SW 1271 (cell line): ENCODE measurements around the gene SLU7.

ENCODE experiments used
- DNase-seq, 2 experiments: peaks; one replicate each; lab custom pipeline; 2025; lab: John Stamatoyannopoulos, UW

SLU7 gene

GRCh38 chr5:160418561-160419457 lies at the start of gene SLU7:
SLU7 (minus strand) TSS chr5:160419081; CDS start chr5:160415294, 3,787 bp downstream.
- peak; percentile 86 to 96 for DNase-seq

GRCh38 chr5:160468363-160468975 lies 49.6 kb upstream of the SLU7 start:
- no peak for DNase-seq

- DNase-seq = peak in 1 of 2 experiments; percentile 61
Measured at GRCh38 chr5:160467555-160468362, 48.9 kb upstream of the SLU7 start.

- DNase-seq = no peak
Measured at GRCh38 chr5:160466889-160467554, 48.1 kb upstream of the SLU7 start.

- DNase-seq = no peak
Measured at GRCh38 chr5:160466116-160466515, 47.2 kb upstream of the SLU7 start.

GRCh38 chr5:160464466-160464797 lies 45.6 kb upstream of the SLU7 start:
- no peak for DNase-seq

- DNase-seq = peak; percentile 58 to 78
Measured at GRCh38 chr5:160463740-160464465, 45.0 kb upstream of the SLU7 start.

GRCh38 chr5:160463227-160463626 lies 44.3 kb upstream of the SLU7 start:
- DNase-seq = no peak

GRCh38 chr5:160462167-160462566 lies 43.3 kb upstream of the SLU7 start:
- DNase-seq = no peak

GRCh38 chr5:160461378-160461777 lies 42.5 kb upstream of the SLU7 start:
- DNase-seq = no peak

GRCh38 chr5:160460377-160461049 lies 41.6 kb upstream of the SLU7 start:
- peak in 1 of 2 experiments; percentile 21 for DNase-seq

GRCh38 chr5:160458806-160459800 lies 40.2 kb upstream of the SLU7 start:
- DNase-seq = no peak

- DNase-seq = no peak
Measured at GRCh38 chr5:160457252-160457651, 38.4 kb upstream of the SLU7 start.

GRCh38 chr5:160456480-160457177 lies 37.7 kb upstream of the SLU7 start:
- no peak for DNase-seq

GRCh38 chr5:160455600-160455999 lies 36.7 kb upstream of the SLU7 start:
- no peak for DNase-seq

- DNase-seq = no peak
Measured at GRCh38 chr5:160453751-160454150, 34.9 kb upstream of the SLU7 start.

- no peak for DNase-seq
Measured at GRCh38 chr5:160452795-160453194, 33.9 kb upstream of the SLU7 start.

- no peak for DNase-seq
Measured at GRCh38 chr5:160452036-160452435, 33.2 kb upstream of the SLU7 start.

GRCh38 chr5:160451281-160451680 lies 32.4 kb upstream of the SLU7 start:
- no peak for DNase-seq
